ENCODE results near the gene DNAH14. TPM values are rescaled to one million over a fixed set of nuclear protein-coding genes. Genes with fewer than 3 reads are reported as not detected.
"Not testable (repeated sequence)": the region's sequence is repeated elsewhere in the genome, so short reads cannot be mapped to it uniquely, and the experiment has no call there.

The DNAH14 gene
- total RNA-seq, 4 donors from 2014 or later: 4.1 to 84.0 (median 11.4) TPM

DNA sequence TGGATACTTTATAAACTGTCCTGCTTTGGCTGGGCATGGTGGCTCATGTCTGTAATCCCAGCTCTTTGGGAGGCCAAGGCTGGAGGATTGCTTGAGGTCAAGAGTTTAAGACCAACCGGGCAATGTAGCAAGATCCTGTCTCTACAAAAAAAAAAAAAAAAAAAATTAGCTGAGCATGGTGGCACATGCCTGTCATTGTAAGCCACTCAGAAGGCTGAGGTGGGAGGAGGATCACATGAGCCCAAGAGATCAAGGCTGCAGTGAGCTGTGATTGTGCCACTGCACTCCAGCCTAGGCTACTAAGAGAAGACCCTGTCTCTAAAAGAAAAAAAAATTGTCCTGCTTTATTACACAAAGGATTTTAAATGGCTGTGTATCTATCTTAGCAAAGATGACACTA, 403.2 kb downstream of the DNAH14 start:
- Histone ChIP-seq H3K27ac (no peak overlapping the region), H3K36me3 (no peaks in the 10 kb centered on the region), H3K27me3 (no peaks in the 10 kb centered on the region), H3K9me3 (no peaks in the 10 kb centered on the region), H3K4me1 (no peaks in the 10 kb centered on the region), H3K4me3 (no peak overlapping the region)
- WGBS, 2 donors (ENCODE audit: low coverage in 1 of 2): 89 to 100% methylated on average over 1 of the region's 1 CpG
- in situ Hi-C loops (cut with MboI; ENCODE audit: low pct_ligation_motif_present in 1 of 4, low pct_unique_long_range_greater_than_20kb in 1 of 4, low sequenced_read_pairs in 3 of 4): no loop called here
- TF ChIP-seq, protein P1, sequence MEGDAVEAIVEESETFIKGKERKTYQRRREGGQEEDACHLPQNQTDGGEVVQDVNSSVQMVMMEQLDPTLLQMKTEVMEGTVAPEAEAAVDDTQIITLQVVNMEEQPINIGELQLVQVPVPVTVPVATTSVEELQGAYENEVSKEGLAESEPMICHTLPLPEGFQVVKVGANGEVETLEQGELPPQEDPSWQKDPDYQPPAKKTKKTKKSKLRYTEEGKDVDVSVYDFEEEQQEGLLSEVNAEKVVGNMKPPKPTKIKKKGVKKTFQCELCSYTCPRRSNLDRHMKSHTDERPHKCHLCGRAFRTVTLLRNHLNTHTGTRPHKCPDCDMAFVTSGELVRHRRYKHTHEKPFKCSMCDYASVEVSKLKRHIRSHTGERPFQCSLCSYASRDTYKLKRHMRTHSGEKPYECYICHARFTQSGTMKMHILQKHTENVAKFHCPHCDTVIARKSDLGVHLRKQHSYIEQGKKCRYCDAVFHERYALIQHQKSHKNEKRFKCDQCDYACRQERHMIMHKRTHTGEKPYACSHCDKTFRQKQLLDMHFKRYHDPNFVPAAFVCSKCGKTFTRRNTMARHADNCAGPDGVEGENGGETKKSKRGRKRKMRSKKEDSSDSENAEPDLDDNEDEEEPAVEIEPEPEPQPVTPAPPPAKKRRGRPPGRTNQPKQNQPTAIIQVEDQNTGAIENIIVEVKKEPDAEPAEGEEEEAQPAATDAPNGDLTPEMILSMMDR (IDR thresholded peaks at IDR 0.05): no peak
- TF ChIP-seq POLR2AphosphoS5 (IDR thresholded peaks at IDR 0.05) (no peak), POLR2A (IDR thresholded peaks at IDR 0.05) (no peak), EP300 (IDR thresholded peaks at IDR 0.05; ENCODE audit: low read depth) (no peak)
- no peak for DNase-seq
- intact Hi-C loops (cut with DNase I; ENCODE audit: low total_unique reads): no loop called here

DNA sequence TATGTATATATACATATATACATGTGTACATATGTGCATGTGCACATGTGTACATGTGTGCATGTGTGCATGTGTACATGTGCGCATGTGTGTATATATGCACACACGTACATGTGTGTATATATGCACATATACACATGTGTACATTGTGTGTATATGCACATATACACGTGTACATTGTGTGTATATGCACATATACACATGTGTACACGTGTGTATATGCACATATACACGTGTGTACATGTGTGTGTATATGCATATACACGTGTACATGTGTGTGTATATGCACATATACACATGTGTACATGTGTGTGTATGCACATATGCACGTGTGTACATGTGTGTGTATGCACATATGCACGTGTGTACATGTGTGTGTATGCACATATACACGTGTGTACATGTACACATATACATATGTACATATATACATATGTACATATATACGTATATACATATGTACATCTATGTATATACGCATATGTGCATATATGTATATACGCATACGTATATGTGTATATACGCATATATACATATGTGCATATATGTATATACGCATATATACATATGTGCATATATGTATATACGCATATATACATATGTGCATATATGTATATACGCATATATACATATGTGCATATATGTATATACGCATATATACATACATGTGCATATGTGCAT, 405.8 kb downstream of the DNAH14 start:
- H3K4me1 ChIP-seq; DNase-seq; H3K27me3 ChIP-seq; in situ Hi-C loops (cut with MboI; ENCODE audit: low pct_ligation_motif_present in 1 of 4, low pct_unique_long_range_greater_than_20kb in 1 of 4, low sequenced_read_pairs in 3 of 4); H3K27ac ChIP-seq; intact Hi-C loops (cut with DNase I; ENCODE audit: low total_unique reads); H3K4me3 ChIP-seq; H3K36me3 ChIP-seq; H3K9me3 ChIP-seq: not testable (repeated sequence)
- 42 to 62% methylated on average over 14 to 18 of the region's 18 CpGs for WGBS, 2 donors (ENCODE audit: low coverage in 1 of 2)

DNA sequence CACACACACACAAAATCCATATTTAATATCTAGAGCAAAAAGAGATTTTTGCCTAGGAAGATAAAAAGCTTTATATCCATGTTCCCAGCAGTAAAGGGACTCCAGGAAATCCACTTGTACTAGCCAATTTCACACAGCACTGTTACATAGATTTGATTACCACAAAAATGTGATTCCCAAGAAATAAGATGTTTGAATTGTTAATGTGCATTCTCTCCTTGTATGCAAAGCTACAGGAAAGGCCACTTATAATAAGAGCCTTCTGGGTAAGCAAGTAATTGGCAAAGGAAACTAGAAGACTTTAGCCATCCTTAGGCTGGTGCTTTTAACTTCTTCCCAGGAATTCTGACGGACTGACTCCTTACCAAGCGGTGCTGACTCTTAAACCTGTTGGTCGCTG, 409.1 kb downstream of the DNAH14 start:
- peaks cover 4% of the 10 kb centered on the region for H3K27me3 ChIP-seq
- no peak overlapping the region for H3K27ac ChIP-seq
- no peak overlapping the region for H3K4me3 ChIP-seq
- no peak for TF ChIP-seq EP300 (IDR thresholded peaks at IDR 0.05; ENCODE audit: low read depth)
- TF ChIP-seq POLR2AphosphoS5 (IDR thresholded peaks at IDR 0.05): no peak
- no peak for TF ChIP-seq POLR2A (IDR thresholded peaks at IDR 0.05)
- TF ChIP-seq, protein P1 (IDR thresholded peaks at IDR 0.05): no peak
- no peaks in the 10 kb centered on the region for H3K9me3 ChIP-seq
- no peaks in the 10 kb centered on the region for H3K36me3 ChIP-seq
- in situ Hi-C loops (cut with MboI; ENCODE audit: low pct_ligation_motif_present in 1 of 4, low pct_unique_long_range_greater_than_20kb in 1 of 4, low sequenced_read_pairs in 3 of 4): no loop called here
- H3K4me1 ChIP-seq: no peaks in the 10 kb centered on the region
- no peak for DNase-seq
- WGBS, 2 donors (ENCODE audit: low coverage in 1 of 2): 92 to 100% methylated on average over 1 to 3 of the region's 3 CpGs
- intact Hi-C loops (cut with DNase I; ENCODE audit: low total_unique reads): no loop called here

DNA sequence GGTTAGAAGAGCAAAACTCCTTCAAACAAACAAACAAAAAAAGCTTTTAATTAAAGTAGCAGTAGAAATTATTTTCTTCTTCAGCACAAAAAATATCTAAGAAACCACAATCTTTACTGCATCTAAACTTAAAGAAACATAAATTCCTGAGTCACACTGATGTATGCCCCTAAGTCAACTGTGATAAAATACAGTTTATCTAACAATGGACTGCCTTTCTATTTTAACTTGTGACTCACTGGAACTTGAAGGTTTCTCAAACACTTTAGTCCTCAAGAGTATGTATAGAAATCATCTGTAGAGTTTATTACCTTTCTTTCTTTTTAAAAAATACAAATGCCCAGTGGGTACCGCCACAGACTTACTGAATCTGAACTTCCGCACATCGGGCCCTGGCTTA, 412.2 kb downstream of the DNAH14 start:
- Histone ChIP-seq H3K27ac (no peak overlapping the region), H3K4me3 (no peak overlapping the region), H3K9me3 (no peaks in the 10 kb centered on the region), H3K4me1 (no peaks in the 10 kb centered on the region), H3K27me3 (peaks cover 4% of the 10 kb centered on the region), H3K36me3 (no peaks in the 10 kb centered on the region)
- 91 to 95% methylated on average over 3 of the region's 3 CpGs for WGBS, 2 donors (ENCODE audit: low coverage in 1 of 2)
- intact Hi-C loops (cut with DNase I; ENCODE audit: low total_unique reads): no loop called here
- TF ChIP-seq, protein P1 (IDR thresholded peaks at IDR 0.05): no peak
- TF ChIP-seq POLR2AphosphoS5 (IDR thresholded peaks at IDR 0.05): no peak
- no peak for TF ChIP-seq POLR2A (IDR thresholded peaks at IDR 0.05)
- no peak for TF ChIP-seq EP300 (IDR thresholded peaks at IDR 0.05; ENCODE audit: low read depth)
- in situ Hi-C loops (cut with MboI; ENCODE audit: low pct_ligation_motif_present in 1 of 4, low pct_unique_long_range_greater_than_20kb in 1 of 4, low sequenced_read_pairs in 3 of 4): no loop called here
- no peak for DNase-seq

DNA sequence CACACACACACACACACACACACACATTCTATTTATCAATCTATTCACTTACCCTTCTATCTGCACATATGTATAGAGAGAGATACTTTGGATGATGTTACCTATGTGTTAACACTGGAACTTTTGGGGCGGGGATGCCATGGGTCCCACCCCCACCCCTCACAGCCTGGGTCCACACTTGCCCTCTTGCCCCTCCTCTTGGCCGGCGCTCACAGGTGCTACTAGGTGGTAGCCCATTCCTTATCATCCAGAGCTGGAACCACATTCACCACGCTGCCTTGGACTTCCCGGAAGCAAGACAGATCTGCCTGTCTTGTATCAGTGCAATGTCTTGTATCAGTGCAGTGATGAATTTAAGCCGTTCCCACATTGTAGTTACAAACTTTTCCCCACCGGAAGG, 413.2 kb downstream of the DNAH14 start:
- intact Hi-C loops (cut with DNase I; ENCODE audit: low total_unique reads) (no loop called here), in situ Hi-C loops (cut with MboI; ENCODE audit: low pct_ligation_motif_present in 1 of 4, low pct_unique_long_range_greater_than_20kb in 1 of 4, low sequenced_read_pairs in 3 of 4) (no loop called here)
- TF ChIP-seq EP300 (IDR thresholded peaks at IDR 0.05; ENCODE audit: low read depth) (no peak), POLR2AphosphoS5 (IDR thresholded peaks at IDR 0.05) (no peak), POLR2A (IDR thresholded peaks at IDR 0.05) (no peak)
- TF ChIP-seq, protein P1 (IDR thresholded peaks at IDR 0.05): no peak
- DNase-seq: no peak
- Histone ChIP-seq H3K27ac (no peak overlapping the region), H3K36me3 (no peaks in the 10 kb centered on the region), H3K9me3 (no peaks in the 10 kb centered on the region), H3K27me3 (peaks cover 4% of the 10 kb centered on the region), H3K4me1 (no peaks in the 10 kb centered on the region), H3K4me3 (no peak overlapping the region)
- 67 to 72% methylated on average over 1 to 7 of the region's 7 CpGs for WGBS, 2 donors (ENCODE audit: low coverage in 1 of 2)
